DOHH2 (cell line): ENCODE results near the gene SUMO1.
A peak's percentile ranks its signal among the peaks of the same experiment; 100 is the strongest.

Source experiments
- EZH2phosphoT487 ChIP-seq: fragments of 200-600 bp; sonication (generic); IDR thresholded peaks from 2 replicates; pipeline ENCODE4 v1.6.1; 2017; ENCODE audit warnings: borderline replicate concordance, mild to moderate bottlenecking, antibody characterized with exemption, low read length, moderate library complexity, mixed read lengths
- TF ChIP-seq, protein P1 (sequence below): fragments of 200-600 bp; sonication (generic); IDR thresholded peaks from one replicate; pipeline ENCODE4 v1.5.1; 2014; ENCODE audit warnings: antibody characterized with exemption, mild to moderate bottlenecking, low read depth, low read length; ENCODE audit not compliant: poor library complexity, severe bottlenecking

- TF ChIP-seq, protein P1, sequence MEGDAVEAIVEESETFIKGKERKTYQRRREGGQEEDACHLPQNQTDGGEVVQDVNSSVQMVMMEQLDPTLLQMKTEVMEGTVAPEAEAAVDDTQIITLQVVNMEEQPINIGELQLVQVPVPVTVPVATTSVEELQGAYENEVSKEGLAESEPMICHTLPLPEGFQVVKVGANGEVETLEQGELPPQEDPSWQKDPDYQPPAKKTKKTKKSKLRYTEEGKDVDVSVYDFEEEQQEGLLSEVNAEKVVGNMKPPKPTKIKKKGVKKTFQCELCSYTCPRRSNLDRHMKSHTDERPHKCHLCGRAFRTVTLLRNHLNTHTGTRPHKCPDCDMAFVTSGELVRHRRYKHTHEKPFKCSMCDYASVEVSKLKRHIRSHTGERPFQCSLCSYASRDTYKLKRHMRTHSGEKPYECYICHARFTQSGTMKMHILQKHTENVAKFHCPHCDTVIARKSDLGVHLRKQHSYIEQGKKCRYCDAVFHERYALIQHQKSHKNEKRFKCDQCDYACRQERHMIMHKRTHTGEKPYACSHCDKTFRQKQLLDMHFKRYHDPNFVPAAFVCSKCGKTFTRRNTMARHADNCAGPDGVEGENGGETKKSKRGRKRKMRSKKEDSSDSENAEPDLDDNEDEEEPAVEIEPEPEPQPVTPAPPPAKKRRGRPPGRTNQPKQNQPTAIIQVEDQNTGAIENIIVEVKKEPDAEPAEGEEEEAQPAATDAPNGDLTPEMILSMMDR, result no peak
- TF ChIP-seq EZH2phosphoT487, result peak; percentile 70; the same call in 1 of the 2 replicates
Measured at GRCh38 chr2:202171241-202171825, 67.1 kb downstream of the SUMO1 start.
